HG02623 (cell line): ENCODE measurements around the gene DSG2.

Experiments
- ATAC-seq: cut with Tn5 transposase; IDR thresholded peaks from one replicate; pipeline ENCODE4 v1.9.1; 2021; ENCODE audit warnings: moderate library complexity; ENCODE audit not compliant: unreplicated experiment

DSG2 gene

GRCh38 chr18:31586616-31587015 lies 88.6 kb downstream of the DSG2 start:
- no peak for ATAC-seq

DNA sequence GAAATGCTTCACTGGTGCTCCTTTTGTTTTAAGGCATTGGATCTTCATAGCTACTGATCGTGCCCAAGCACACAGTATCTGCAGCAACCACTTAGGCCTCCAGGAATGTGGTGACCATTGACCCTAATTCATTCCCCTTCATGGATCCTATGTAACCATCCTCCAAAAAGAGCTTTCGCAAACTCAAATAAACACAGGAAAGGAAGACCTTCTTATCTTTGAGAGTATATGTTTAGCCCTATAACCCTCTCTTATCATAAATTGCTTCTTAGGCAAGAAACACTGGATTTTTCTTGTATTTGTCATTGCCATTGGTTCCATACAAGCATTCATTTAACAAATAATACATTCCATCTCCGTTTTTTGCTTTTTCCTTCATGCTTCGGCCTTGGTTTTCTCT lies 89.6 kb downstream of the DSG2 start:
- no peak for ATAC-seq

GRCh38 chr18:31590570-31590969 lies 92.6 kb downstream of the DSG2 start:
- ATAC-seq = no peak

GRCh38 chr18:31591113-31591512 lies 93.1 kb downstream of the DSG2 start:
- ATAC-seq = no peak

- ATAC-seq = no peak
Measured at GRCh38 chr18:31591628-31592027, 93.7 kb downstream of the DSG2 start, which contains the start of gene TTR. TSS of gene TTR (plus strand) at chr18:31591877. CDS start at chr18:31591903, 26 bp downstream.

DNA sequence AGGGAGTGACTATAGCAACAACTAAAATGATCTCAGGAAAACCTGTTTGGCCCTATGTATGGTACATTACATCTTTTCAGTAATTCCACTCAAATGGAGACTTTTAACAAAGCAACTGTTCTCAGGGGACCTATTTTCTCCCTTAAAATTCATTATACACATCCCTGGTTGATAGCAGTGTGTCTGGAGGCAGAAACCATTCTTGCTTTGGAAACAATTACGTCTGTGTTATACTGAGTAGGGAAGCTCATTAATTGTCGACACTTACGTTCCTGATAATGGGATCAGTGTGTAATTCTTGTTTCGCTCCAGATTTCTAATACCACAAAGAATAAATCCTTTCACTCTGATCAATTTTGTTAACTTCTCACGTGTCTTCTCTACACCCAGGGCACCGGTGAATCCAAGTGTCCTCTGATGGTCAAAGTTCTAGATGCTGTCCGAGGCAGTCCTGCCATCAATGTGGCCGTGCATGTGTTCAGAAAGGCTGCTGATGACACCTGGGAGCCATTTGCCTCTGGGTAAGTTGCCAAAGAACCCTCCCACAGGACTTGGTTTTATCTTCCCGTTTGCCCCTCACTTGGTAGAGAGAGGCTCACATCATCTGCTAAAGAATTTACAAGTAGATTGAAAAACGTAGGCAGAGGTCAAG lies 94.7 kb downstream of the DSG2 start:
- no peak for ATAC-seq

DNA sequence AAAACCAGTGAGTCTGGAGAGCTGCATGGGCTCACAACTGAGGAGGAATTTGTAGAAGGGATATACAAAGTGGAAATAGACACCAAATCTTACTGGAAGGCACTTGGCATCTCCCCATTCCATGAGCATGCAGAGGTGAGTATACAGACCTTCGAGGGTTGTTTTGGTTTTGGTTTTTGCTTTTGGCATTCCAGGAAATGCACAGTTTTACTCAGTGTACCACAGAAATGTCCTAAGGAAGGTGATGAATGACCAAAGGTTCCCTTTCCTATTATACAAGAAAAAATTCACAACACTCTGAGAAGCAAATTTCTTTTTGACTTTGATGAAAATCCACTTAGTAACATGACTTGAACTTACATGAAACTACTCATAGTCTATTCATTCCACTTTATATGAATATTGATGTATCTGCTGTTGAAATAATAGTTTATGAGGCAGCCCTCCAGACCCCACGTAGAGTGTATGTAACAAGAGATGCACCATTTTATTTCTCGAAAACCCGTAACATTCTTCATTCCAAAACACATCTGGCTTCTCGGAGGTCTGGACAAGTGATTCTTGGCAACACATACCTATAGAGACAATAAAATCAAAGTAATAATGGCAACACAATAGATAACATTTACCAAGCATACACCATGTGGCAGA lies 97.3 kb downstream of the DSG2 start:
- ATAC-seq = no peak

GRCh38 chr18:31596081-31596872 lies 98.3 kb downstream of the DSG2 start:
- ATAC-seq = no peak

GRCh38 chr18:31598021-31598805 lies 100.2 kb downstream of the DSG2 start:
- ATAC-seq = no peak
